K562 treated with DMSO at 1 percent for 24 hours (cell line): ENCODE data around the gene OR5B2. TPM values are rescaled to one million over a fixed set of nuclear protein-coding genes. Genes with fewer than 3 reads are reported as not detected.

Source experiments
- total RNA-seq: library from RNA; unstranded; fragments of 300-600 nt; gene quantifications from 2 replicates; pipeline ENCODE4 v1.2.3, GENCODE V29; 2022; ENCODE audit warnings: low read depth; ENCODE audit not compliant: insufficient read depth

The OR5B2 gene
- total RNA-seq = not detected in 2 replicates

GRCh38 chr11:58428021-58428420 is at the start of gene OR5B2:
TSS of gene OR5B2 (minus strand) at chr11:58428121. CDS start at chr11:58423261, 4,860 bp downstream.

GRCh38 chr11:58442136-58442535 is 14.2 kb upstream of the OR5B2 start, which contains the start of gene OR5B12:
TSS of gene OR5B12 (minus strand) at chr11:58442236. CDS start at chr11:58440151, 2,085 bp downstream.

GRCh38 chr11:58406774-58407173 is 21.1 kb downstream of the OR5B2 start, which contains the start of gene OR5B3:
TSS of gene OR5B3 (minus strand) at chr11:58406874. CDS start at chr11:58403409, 3,465 bp downstream.

Other genes starting within 250 kb of the OR5B2 start
- not detected in 2 replicates for gene OR9Q2, start 239.1 kb downstream of the OR5B2 start, total RNA-seq
- gene OR1S2, start 224.0 kb downstream of the OR5B2 start, total RNA-seq = not detected in 2 replicates
- gene OR1S1, start 215.4 kb downstream of the OR5B2 start, total RNA-seq = not detected in 2 replicates
- not detected in 2 replicates for gene OR10Q1, start 199.2 kb downstream of the OR5B2 start, total RNA-seq
- not detected in 2 replicates for gene OR10W1, start 159.9 kb downstream of the OR5B2 start, total RNA-seq
- not detected in 2 replicates for gene OR5B17, start 69.1 kb downstream of the OR5B2 start, total RNA-seq
- not detected in 2 replicates for gene OR5B3, start 21.2 kb downstream of the OR5B2 start, total RNA-seq
- gene OR5B12, start 14.1 kb upstream of the OR5B2 start, total RNA-seq = not detected in 2 replicates
- not detected in 2 replicates for gene OR5B21, start 80.0 kb upstream of the OR5B2 start, total RNA-seq
- 2.3 and 2.4 TPM in 2 replicates for gene LPXN, start 147.7 kb upstream of the OR5B2 start, total RNA-seq
- 22.0 and 25.0 TPM in 2 replicates for gene ZFP91, start 150.9 kb upstream of the OR5B2 start, total RNA-seq
- 0.80 and 0.83 TPM in 2 replicates for gene CNTF, start 194.5 kb upstream of the OR5B2 start, total RNA-seq